Epithelial cell of esophagus (primary cell): ENCODE data around the gene ELL2.
"Not testable (repeated sequence)": the region's sequence is repeated elsewhere in the genome, so short reads cannot be mapped to it uniquely, and the experiment has no call there.

Experiments used
- DNase-seq: peaks from one replicate; pipeline ENCODE4 v3.0.0; 2010; ENCODE audit warnings: low read depth
- H3K4me3 ChIP-seq: 2 replicates; pipeline ENCODE4 v1.5.1; 2011; ENCODE audit warnings: mild to moderate bottlenecking, low read length, control low read depth
- CTCF ChIP-seq: IDR thresholded peaks from 2 replicates; pipeline ENCODE4 v1.5.1; 2011; ENCODE audit warnings: low read depth, mild to moderate bottlenecking, low read length, control low read depth, inconsistent platforms; ENCODE audit not compliant: insufficient read depth; ENCODE audit errors: missing control alignments

ELL2 gene

GRCh38 chr5:95927927-95928723 lies 33.5 kb downstream of the ELL2 start:
- no peak for DNase-seq
- H3K4me3 ChIP-seq, result no peak overlapping the region
- TF ChIP-seq CTCF, result no peak

GRCh38 chr5:95927300-95927699 lies 34.4 kb downstream of the ELL2 start:
- not testable (repeated sequence) for DNase-seq, H3K4me3 ChIP-seq

DNA sequence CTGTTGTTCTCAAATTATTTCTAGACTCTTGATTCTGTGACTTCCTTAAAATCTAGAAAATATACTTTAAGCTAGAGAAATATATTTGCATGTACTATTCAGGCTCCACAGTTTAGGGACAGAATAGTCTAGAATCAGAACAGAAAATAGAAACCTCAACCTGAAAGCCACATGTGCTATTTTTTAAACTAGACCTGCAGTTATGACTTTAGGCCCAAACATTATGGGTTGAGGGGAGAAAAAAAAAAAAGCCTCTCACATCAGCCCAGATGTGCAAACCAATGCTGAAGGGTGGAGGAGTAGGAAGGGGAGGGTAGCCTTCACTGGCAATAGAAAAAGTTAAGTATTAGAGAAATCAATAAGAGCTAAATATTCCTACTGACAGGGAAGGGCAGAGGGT lies 35.7 kb downstream of the ELL2 start:
- no peak overlapping the region for H3K4me3 ChIP-seq
- TF ChIP-seq CTCF, result no peak
- DNase-seq, result no peak

DNA sequence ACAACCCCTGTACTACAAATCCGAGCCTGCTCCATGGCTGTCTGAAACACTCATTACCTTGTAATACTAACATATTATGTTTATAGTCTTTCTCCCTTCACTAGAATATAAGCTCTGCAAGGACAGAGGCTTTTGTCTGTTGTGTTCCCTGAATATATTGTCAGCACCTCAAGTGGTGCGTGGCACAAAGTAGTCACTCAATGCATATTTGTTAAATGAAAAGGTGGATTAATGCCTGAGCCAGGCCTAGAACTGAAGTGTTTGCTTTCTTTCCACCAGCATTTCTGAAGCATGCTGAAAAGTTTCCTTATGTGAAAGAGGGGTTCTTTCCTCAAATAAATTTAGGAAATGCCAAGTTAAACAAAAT lies 36.3 kb downstream of the ELL2 start:
- TF ChIP-seq CTCF, result no peak
- DNase-seq, result no peak

DNA sequence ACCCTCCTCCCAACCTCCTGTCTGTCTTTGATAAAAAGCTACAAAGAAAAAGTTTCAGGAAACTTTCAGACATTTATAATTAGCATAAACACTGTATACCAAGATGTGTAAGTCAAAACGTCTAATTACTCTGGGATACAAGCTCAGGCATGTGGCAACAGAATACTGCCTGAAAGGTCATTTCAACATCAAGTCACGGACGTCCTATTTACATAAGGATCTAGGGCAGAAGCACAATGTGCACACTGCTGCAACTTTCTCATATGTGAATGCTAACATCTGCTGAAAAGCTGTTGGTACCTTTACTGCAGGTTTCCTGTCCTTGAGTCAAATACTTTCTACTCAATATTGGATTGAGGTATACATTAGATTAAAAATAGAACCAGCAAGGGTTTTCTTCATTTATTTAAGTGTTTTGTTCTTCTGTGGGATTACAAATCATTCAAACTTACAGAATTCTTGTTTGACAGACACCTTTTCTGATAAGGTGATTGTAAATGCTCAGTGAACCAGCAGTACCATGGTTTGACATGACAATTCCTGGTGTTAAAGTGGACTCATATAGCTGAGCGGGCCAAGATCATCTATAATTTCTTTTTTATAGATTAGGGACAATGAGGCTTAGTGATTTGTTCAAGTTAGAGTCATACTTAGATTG lies 36.8 kb downstream of the ELL2 start:
- no peak overlapping the region for H3K4me3 ChIP-seq
- DNase-seq, result peak; percentile 95
- TF ChIP-seq CTCF, result no peak

More for the DNA sequence above, 36.3 kb downstream of the ELL2 start:
- H3K4me3 ChIP-seq, result no peak overlapping the region

- no peak overlapping the region for H3K4me3 ChIP-seq
- TF ChIP-seq CTCF, result no peak
- no peak for DNase-seq
Measured at GRCh38 chr5:95923918-95924544, 37.6 kb downstream of the ELL2 start.

DNA sequence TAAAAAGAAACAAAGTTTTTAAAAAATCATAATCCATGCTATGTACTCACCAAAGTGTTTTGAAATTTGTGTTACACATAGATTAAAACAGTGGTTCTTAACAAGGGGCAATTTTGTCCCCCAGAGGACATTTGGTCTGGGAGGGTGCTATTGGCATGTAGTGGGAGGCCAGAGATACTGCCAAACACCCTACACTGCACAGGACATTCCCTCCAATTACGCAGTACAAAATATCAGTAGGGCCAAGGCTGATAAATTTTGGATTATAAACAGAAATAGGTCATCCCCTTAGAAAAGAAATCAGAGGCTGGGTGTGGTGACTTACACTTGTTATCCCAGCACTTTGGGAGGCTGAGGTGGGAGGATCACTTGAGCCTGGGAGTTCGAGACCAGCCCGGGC lies 38.9 kb downstream of the ELL2 start:
- no peak for DNase-seq
- H3K4me3 ChIP-seq, result no peak overlapping the region
- no peak for TF ChIP-seq CTCF
